H1 (cell line): Measurements from ENCODE around the gene IMPDH1. TPM values are rescaled to one million over a fixed set of nuclear protein-coding genes. Genes with fewer than 3 reads are reported as not detected.

Experiments used
- CTCF ChIA-PET: fragments of 300-600 bp; sonication (Branson Sonifier 250); formaldehyde crosslinking; loops from one replicate; lab custom pipeline; 2021; ENCODE audit not compliant: partially characterized antibody; lab: Charles Lee
- POLR2A ChIA-PET: fragments of 300-600 bp; sonication (Branson Sonifier 250); formaldehyde crosslinking; loops from one replicate; lab custom pipeline; 2021; ENCODE audit warnings: inconsistent platforms; ENCODE audit not compliant: partially characterized antibody; lab: Charles Lee
- DNase-seq, 2 experiments: peaks; one replicate each; pipeline versions ENCODE4 v3.0.0 to v3.0.0-alpha.2; 2010 to 2022; ENCODE audit warnings: low spot score in 2 of 2, low read depth in 1 of 2, mixed read lengths in 1 of 2
- FAIRE-seq: peaks from 2 replicates; lab custom pipeline; 2011; peaks lifted over from hg19 to GRCh38; lab: Jason Lieb, UNC
- H2AFZ ChIP-seq: 2 replicates; pipeline ENCODE4 v1.8.1; 2012; ENCODE audit warnings: low read length, inconsistent platforms
- H2AK5ac ChIP-seq: 2 replicates; pipeline ENCODE4 v1.6.1; 2013; ENCODE audit warnings: low read depth, low read length
- H2BK120ac ChIP-seq: replicated peaks from 2 replicates; pipeline ENCODE3; 2013; ENCODE audit warnings: low read depth, low read length, inconsistent platforms
- H2BK12ac ChIP-seq: 2 replicates; pipeline ENCODE4 v1.6.1; 2013; ENCODE audit warnings: low read depth, low read length
- H2BK15ac ChIP-seq: 2 replicates; pipeline ENCODE4 v1.6.1; 2013; ENCODE audit warnings: low read length
- H2BK20ac ChIP-seq: 2 replicates; pipeline ENCODE4 v1.6.1; 2013; ENCODE audit warnings: low read length
- H2BK5ac ChIP-seq: 2 replicates; pipeline ENCODE4 v1.6.1; 2013; ENCODE audit warnings: low read depth, low read length
- H3K14ac ChIP-seq: 2 replicates; pipeline ENCODE4 v1.6.1; 2013; ENCODE audit warnings: inconsistent platforms; ENCODE audit not compliant: insufficient read length
- H3K18ac ChIP-seq: 2 replicates; pipeline ENCODE4 v1.6.1; 2013; ENCODE audit warnings: low read length; ENCODE audit errors: extremely low read depth
- H3K23ac ChIP-seq: 2 replicates; pipeline ENCODE4 v1.6.1; 2013; ENCODE audit warnings: inconsistent platforms; ENCODE audit not compliant: insufficient read length
- H3K23me2 ChIP-seq: 2 replicates; pipeline ENCODE4 v1.6.1; 2013; ENCODE audit warnings: low read depth, low read length
- H3K27ac ChIP-seq: 2 replicates; pipeline ENCODE4 v1.6.1; 2011; ENCODE audit warnings: low read depth, low read length, inconsistent platforms
- H3K27me3 ChIP-seq, 4 experiments: replicated peaks in 1 of 4; 1 replicate in 1 of 4; 2 replicates in 3 of 4; pipeline versions ENCODE4 v1.6.1 to v1.8.1; 2011 to 2013; ENCODE audit warnings: low read length in 3 of 4, mild to moderate bottlenecking in 3 of 4, inconsistent platforms in 2 of 4, mixed read lengths in 2 of 4, moderate library complexity in 1 of 4; ENCODE audit not compliant: control insufficient read depth in 3 of 4, insufficient read depth in 3 of 4; ENCODE audit errors: extremely low read depth in 1 of 4
- H3K36me3 ChIP-seq, 4 experiments: 2 replicates each; pipeline versions ENCODE4 v1.6.1 to v1.8.1; 2011 to 2013; ENCODE audit warnings: mild to moderate bottlenecking in 4 of 4, low read length in 3 of 4, moderate library complexity in 2 of 4, control low read depth in 1 of 4, inconsistent platforms in 1 of 4; ENCODE audit not compliant: insufficient read depth in 4 of 4, control insufficient read depth in 2 of 4
- H3K4ac ChIP-seq: replicated peaks from 2 replicates; pipeline ENCODE3; 2013; ENCODE audit warnings: low read length, low read depth, mixed read lengths, inconsistent platforms; ENCODE audit not compliant: insufficient read length
- H3K4me1 ChIP-seq, 4 experiments: replicated peaks in 1 of 4; 1 replicate in 1 of 4; 2 replicates in 3 of 4; pipeline versions ENCODE4 v1.6.1 to v1.8.1; 2011 to 2013; ENCODE audit warnings: low read length in 3 of 4, inconsistent platforms in 2 of 4, mixed read lengths in 1 of 4; ENCODE audit not compliant: insufficient read depth in 4 of 4, control insufficient read depth in 3 of 4
- H3K4me2 ChIP-seq, 2 experiments: 2 replicates each; pipeline versions ENCODE4 v1.6.1 to v1.8.1; 2011 to 2013; ENCODE audit warnings: low read depth in 2 of 2, low read length in 2 of 2, control low read depth in 1 of 2, inconsistent platforms in 1 of 2, mild to moderate bottlenecking in 1 of 2; ENCODE audit not compliant: insufficient read depth in 1 of 2
- H3K4me3 ChIP-seq, 4 experiments: fragments of 200-600, 300-600 bp in 1 of 4; sonication (generic), shearing (Covaris generic), sonication (Bioruptor Twin) in 1 of 4; 2 replicates each; pipeline versions ENCODE4 v1.5.1 to v1.8.1; 2011 to 2016; ENCODE audit warnings: low read length in 4 of 4, low read depth in 3 of 4, control low read depth in 2 of 4, inconsistent platforms in 2 of 4, mild to moderate bottlenecking in 2 of 4, mixed read lengths in 1 of 4, moderate library complexity in 1 of 4; ENCODE audit not compliant: insufficient read depth in 2 of 4; ENCODE audit errors: extremely low read depth in 1 of 4
- H3K56ac ChIP-seq: replicated peaks from 2 replicates; pipeline ENCODE3; 2013; ENCODE audit warnings: low read depth, mild to moderate bottlenecking, mixed read lengths, low read length, inconsistent platforms; ENCODE audit not compliant: insufficient read length
- H3K79me1 ChIP-seq: 2 replicates; pipeline ENCODE4 v1.6.1; 2013; ENCODE audit warnings: low read depth, low read length, control low read depth
- H3K79me2 ChIP-seq, 2 experiments: 2 replicates each; pipeline versions ENCODE4 v1.6.1 to v1.8.1; 2012 to 2013; ENCODE audit warnings: low read length in 2 of 2, mild to moderate bottlenecking in 2 of 2, inconsistent platforms in 1 of 2; ENCODE audit not compliant: insufficient read depth in 2 of 2, control insufficient read depth in 1 of 2
- H3K9ac ChIP-seq, 4 experiments: replicated peaks in 1 of 4; 1 replicate in 1 of 4; 2 replicates in 3 of 4; pipeline versions ENCODE4 v1.6.1 to v1.8.1; 2011 to 2013; ENCODE audit warnings: low read depth in 3 of 4, low read length in 3 of 4, control low read depth in 2 of 4, mild to moderate bottlenecking in 2 of 4, moderate library complexity in 2 of 4, inconsistent platforms in 1 of 4; ENCODE audit errors: extremely low read depth in 1 of 4
- H3K9me3 ChIP-seq, 2 experiments: 2 replicates each; pipeline versions ENCODE4 v1.6.1 to v1.8.1; 2012 to 2013; ENCODE audit warnings: mild to moderate bottlenecking in 2 of 2, moderate library complexity in 2 of 2, control low read depth in 1 of 2, inconsistent platforms in 1 of 2, low read depth in 1 of 2, low read length in 1 of 2, mixed read lengths in 1 of 2; ENCODE audit not compliant: insufficient read depth in 2 of 2
- H4K20me1 ChIP-seq, 2 experiments: replicated peaks in 1 of 2; 2 replicates each; pipeline versions ENCODE3 to v1.8.1; 2011 to 2013; ENCODE audit warnings: inconsistent platforms in 2 of 2, low read length in 2 of 2, mild to moderate bottlenecking in 1 of 2; ENCODE audit not compliant: insufficient read depth in 2 of 2, control insufficient read depth in 1 of 2
- H4K5ac ChIP-seq: 2 replicates; pipeline ENCODE4 v1.6.1; 2013; ENCODE audit warnings: low read length, low read depth, mixed read lengths, inconsistent platforms; ENCODE audit not compliant: insufficient read length
- H4K8ac ChIP-seq: 2 replicates; pipeline ENCODE4 v1.8.0; 2013; ENCODE audit warnings: mild to moderate bottlenecking, moderate library complexity, low read length, inconsistent platforms; ENCODE audit not compliant: insufficient read depth; ENCODE audit errors: extremely low read depth
- H4K91ac ChIP-seq: replicated peaks from 2 replicates; pipeline ENCODE3; 2013; ENCODE audit warnings: low read length, mixed read lengths, inconsistent platforms; ENCODE audit not compliant: insufficient read length
- BRCA1 ChIP-seq: IDR thresholded peaks from 2 replicates; pipeline ENCODE4 v1.6.1; 2012; ENCODE audit warnings: low read depth, low read length, improper control_type of control experiment
- CBX5 ChIP-seq: fragments of 300-800, 300-1000 bp; sonication (generic); IDR thresholded peaks from 2 replicates; pipeline ENCODE4 v1.7.1; 2016; ENCODE audit warnings: antibody characterized with exemption, low read length, low read depth
- CBX8 ChIP-seq: fragments of 300-800, 300-1000 bp; sonication (generic); IDR thresholded peaks from 2 replicates; pipeline ENCODE4 v1.7.1; 2016; ENCODE audit warnings: low read depth, low read length, borderline replicate concordance
- HDAC6 ChIP-seq: IDR thresholded peaks from one replicate; pipeline ENCODE4 v1.7.1; 2012; ENCODE audit warnings: low read depth, mild to moderate bottlenecking, inconsistent platforms, low read length, moderate library complexity
- KDM5A ChIP-seq: fragments of 200-600 bp; IDR thresholded peaks from 2 replicates; pipeline ENCODE4 v1.7.1; 2012; ENCODE audit warnings: mild to moderate bottlenecking, low read length, inconsistent platforms, mixed read lengths
- POLR2A ChIP-seq, 2 experiments: IDR thresholded peaks; 1 replicate in 1 of 2; 2 replicates in 1 of 2; pipeline ENCODE4 v1.6.1; 2011; ENCODE audit warnings: low read depth in 2 of 2, low read length in 2 of 2, mild to moderate bottlenecking in 2 of 2; ENCODE audit errors: control extremely low read depth in 1 of 2
- SIN3A ChIP-seq, 2 experiments: IDR thresholded peaks in 1 of 2; conservative IDR thresholded peaks in 1 of 2; 2 replicates each; pipeline ENCODE4 v1.6.1; 2011 to 2012; ENCODE audit warnings: low read length in 2 of 2, improper control_type of control experiment in 1 of 2, low read depth in 1 of 2, mild to moderate bottlenecking in 1 of 2
- SRF ChIP-seq: IDR thresholded peaks from 2 replicates; pipeline ENCODE4 v1.6.1; 2011; ENCODE audit warnings: mild to moderate bottlenecking, low read depth, low read length, moderate library complexity
- TEAD4 ChIP-seq: IDR thresholded peaks from 2 replicates; pipeline ENCODE4 v1.6.1; 2012; ENCODE audit warnings: low read depth, low read length, inconsistent platforms, mixed read lengths
- WGBS, 2 experiments: shearing (Covaris generic) in 1 of 2; methylation state at CpG; one replicate each; pipeline versions ENCODE4 v1.1.6 to v1.1.7; 2013 to 2015; ENCODE audit warnings: low lambda C conversion rate in 2 of 2, mixed read lengths in 2 of 2, inconsistent platforms in 1 of 2, low coverage in 1 of 2, missing lambda C conversion rate in 1 of 2; ENCODE audit not compliant: insufficient replicate concordance in 2 of 2, insufficient coverage in 1 of 2, insufficient read length in 1 of 2; ENCODE audit errors: extremely low coverage in 1 of 2, missing lambda C conversion rate in 1 of 2; 5-methylcytosine and 5-hydroxymethylcytosine counted together
- polyA plus RNA-seq, 7 experiments: library from polyadenylated mRNA; depleted of rRNA in 3 of 7; stranded (reverse) in 5 of 7; unstranded in 2 of 7; fragments of >200 nt in 5 of 7; fragments of 200-250 nt in 2 of 7; gene quantifications; 1 replicate in 5 of 7; 2 replicates in 1 of 7; 4 replicates in 1 of 7; pipeline versions ENCODE4 v1.2.1 to v1.2.3, GENCODE V29; 2011 to 2013; ENCODE audit warnings: missing spikeins in 2 of 7, mixed read lengths in 2 of 7
- total RNA-seq: library from RNA; stranded (reverse); fragmentation: NEBNext Ultra II Directional; extraction: Animal tissue kit (Norgen Biotek cat#: 25700); gene quantifications from 2 replicates; pipeline ENCODE4 v1.2.1, GENCODE V29; 2021
- TF ChIP-seq, protein P1 (sequence below): IDR thresholded peaks from 2 replicates; pipeline ENCODE4 v1.6.1; 2011; ENCODE audit warnings: low read length, improper control_type of control experiment

Gene IMPDH1
- total and polyA plus RNA-seq, 2 of the 8 experiments (the other 6 are each of a cell fraction or from before 2014, with no cell fraction given): 45.8 TPM

- Histone ChIP-seq H3K4me3 (no peak overlapping the region), H3K56ac (no peak overlapping the region), H2BK15ac (no peak overlapping the region), H4K5ac (no peak overlapping the region), H3K23me2 (no peaks in the 10 kb centered on the region), H3K4me1 (no peaks in the 10 kb centered on the region), H2BK12ac (no peak overlapping the region), H4K20me1 (no peaks in the 10 kb centered on the region), H3K9ac (no peak overlapping the region), H3K18ac (no peak overlapping the region), H2BK120ac (no peak overlapping the region), H2BK20ac (no peak overlapping the region), H3K23ac (no peak overlapping the region), H3K9me3 (no peaks in the 10 kb centered on the region), H3K14ac (no peak overlapping the region), H2BK5ac (no peak overlapping the region), H4K91ac (no peak overlapping the region), H3K36me3 (no peaks in the 10 kb centered on the region), H3K79me2 (no peaks in the 10 kb centered on the region), H3K4ac (no peak overlapping the region), H2AK5ac (no peak overlapping the region), H4K8ac (no peak overlapping the region), H3K4me2 (no peak overlapping the region), H3K79me1 (no peaks in the 10 kb centered on the region), H3K27me3 (0 out of 7 replicates have a peak, but pooled peaks cover 0 to under 1% (median 0%) of the 10 kb centered on the region in 4 experiments), H3K27ac (no peak overlapping the region), H2AFZ (no peak overlapping the region)
- WGBS, 2 experiments: 98% methylated on average over 2 of the region's 2 CpGs; no CpG with 5 or more reads in 1 of the 2 experiments
- ChIA-PET POLR2A (no interaction called here), CTCF (interaction anchor here (1.0 to 16.7 kb wide), 8 partner anchors 8 to 34 kb away, joined by 3 to 275 read pairs (median 4); partner anchors contain the start of gene RBM28)
- FAIRE-seq (no peak), DNase-seq (no peak)
- no peak for TF ChIP-seq CBX8
- TF ChIP-seq BRCA1: no peak
- TF ChIP-seq, protein P1, sequence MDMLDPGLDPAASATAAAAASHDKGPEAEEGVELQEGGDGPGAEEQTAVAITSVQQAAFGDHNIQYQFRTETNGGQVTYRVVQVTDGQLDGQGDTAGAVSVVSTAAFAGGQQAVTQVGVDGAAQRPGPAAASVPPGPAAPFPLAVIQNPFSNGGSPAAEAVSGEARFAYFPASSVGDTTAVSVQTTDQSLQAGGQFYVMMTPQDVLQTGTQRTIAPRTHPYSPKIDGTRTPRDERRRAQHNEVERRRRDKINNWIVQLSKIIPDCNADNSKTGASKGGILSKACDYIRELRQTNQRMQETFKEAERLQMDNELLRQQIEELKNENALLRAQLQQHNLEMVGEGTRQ: no peak
- TF ChIP-seq SIN3A (conservative IDR thresholded peaks at IDR 0.05 in 1 of 2, IDR thresholded peaks at IDR 0.05 in 1 of 2; ENCODE audit: low read depth in 1 of 2, low read length in 2 of 2): no peak
- no peak for TF ChIP-seq TEAD4
- TF ChIP-seq SRF: no peak
- TF ChIP-seq CBX5: no peak
- TF ChIP-seq KDM5A: no peak
- no peak for TF ChIP-seq POLR2A (IDR thresholded peaks at IDR 0.05; ENCODE audit: control extremely low read depth in 1 of 2, low read depth in 2 of 2, low read length in 2 of 2)
- no peak for TF ChIP-seq HDAC6
These were observed 36.2 kb downstream of the IMPDH1 start for GRCh38 chr7:128373606-128374005.
